SK-N-SH (cell line): Measurements from ENCODE around the gene DNAJC15. TPM values are rescaled to one million over a fixed set of nuclear protein-coding genes. Genes with fewer than 3 reads are reported as not detected.
A peak's percentile ranks its signal among the peaks of the same experiment; 100 is the strongest.

Experiments
- CTCF ChIA-PET: fragments of 300-600, 350-600 bp; formaldehyde crosslinking; extraction: SDS; loops from one replicate; lab custom pipeline; 2021; lab: Yijun Ruan, JAX
- POLR2A ChIA-PET: fragments of 350-600 bp; sonication (Branson Sonifier 250); formaldehyde crosslinking; extraction: SDS; loops from one replicate; lab custom pipeline; 2020; ENCODE audit warnings: antibody characterized with exemption, inconsistent platforms; lab: Yijun Ruan, JAX
- DNase-seq: peaks from one replicate; pipeline ENCODE4 v3.0.0; 2012
- H2AFZ ChIP-seq: fragments of 200-600 bp; sonication (generic); 2 replicates; pipeline ENCODE4 v1.8.1; 2016; ENCODE audit warnings: antibody characterized with exemption, mild to moderate bottlenecking, low read depth
- H3F3A ChIP-seq: fragments of 200-600 bp; sonication (generic); replicated peaks from 2 replicates; pipeline ENCODE3; 2016; ENCODE audit warnings: antibody characterized with exemption, mild to moderate bottlenecking; ENCODE audit not compliant: insufficient read depth
- H3K27ac ChIP-seq, 2 experiments: fragments of 200-500 bp in 1 of 2; fragments of 200-600 bp in 1 of 2; sonication (Bioruptor generic) in 1 of 2; sonication (generic), shearing (Covaris generic) in 1 of 2; 2 replicates each; pipeline versions ENCODE4 v1.5.1 to v1.6.1; 2014 to 2016; ENCODE audit warnings: low read depth in 2 of 2, inconsistent platforms in 1 of 2, low read length in 1 of 2, mild to moderate bottlenecking in 1 of 2, mixed read lengths in 1 of 2
- H3K27me3 ChIP-seq: fragments of 200-600 bp; sonication (generic), shearing (Covaris generic); 2 replicates; pipeline ENCODE4 v1.6.1; 2016; ENCODE audit warnings: mixed run types; ENCODE audit not compliant: insufficient read depth
- H3K36me3 ChIP-seq, 2 experiments: fragments of 200-500 bp in 1 of 2; fragments of 200-600 bp in 1 of 2; sonication (Bioruptor generic) in 1 of 2; sonication (generic) in 1 of 2; replicated peaks in 1 of 2; 2 replicates each; pipeline versions ENCODE3 to v1.5.1; 2014 to 2016; ENCODE audit warnings: low read length in 1 of 2, mild to moderate bottlenecking in 1 of 2; ENCODE audit not compliant: insufficient read depth in 2 of 2, control insufficient read depth in 1 of 2
- H3K4me1 ChIP-seq, 2 experiments: fragments of 200-500 bp in 1 of 2; fragments of 200-600 bp in 1 of 2; sonication (Bioruptor generic) in 1 of 2; sonication (generic), shearing (Covaris generic) in 1 of 2; 2 replicates each; pipeline versions ENCODE4 v1.5.1 to v1.6.1; 2014 to 2016; ENCODE audit warnings: low read depth in 1 of 2, low read length in 1 of 2, mixed run types in 1 of 2; ENCODE audit not compliant: insufficient read depth in 2 of 2, control insufficient read depth in 1 of 2
- H3K4me2 ChIP-seq: fragments of 200-600 bp; sonication (generic), shearing (Covaris generic); 2 replicates; pipeline ENCODE4 v1.6.1; 2017; ENCODE audit warnings: mixed run types
- H3K4me3 ChIP-seq, 2 experiments: fragments of 200-500 bp in 1 of 2; fragments of 200-600 bp in 1 of 2; sonication (Bioruptor generic) in 1 of 2; sonication (generic), shearing (Covaris generic) in 1 of 2; 2 replicates each; pipeline versions ENCODE4 v1.5.1 to v1.8.1; 2014 to 2016; ENCODE audit warnings: low read depth in 2 of 2, inconsistent platforms in 1 of 2, low read length in 1 of 2, mild to moderate bottlenecking in 1 of 2, mixed read lengths in 1 of 2, moderate library complexity in 1 of 2
- H3K79me2 ChIP-seq: fragments of 200-600 bp; sonication (generic); 2 replicates; pipeline ENCODE4 v1.8.1; 2017; ENCODE audit warnings: mild to moderate bottlenecking; ENCODE audit not compliant: insufficient read depth
- H3K9ac ChIP-seq: fragments of 200-600 bp; sonication (generic); 2 replicates; pipeline ENCODE4 v1.6.1; 2017; ENCODE audit warnings: mixed run types
- H3K9me2 ChIP-seq: fragments of 200-600 bp; sonication (generic); 2 replicates; pipeline ENCODE4 v1.6.1; 2017; ENCODE audit warnings: mixed run types
- H3K9me3 ChIP-seq: fragments of 200-600 bp; sonication (generic); 2 replicates; pipeline ENCODE4 v1.6.1; 2017; ENCODE audit warnings: mixed run types, mild to moderate bottlenecking, moderate library complexity
- H4K20me1 ChIP-seq: fragments of 200-600 bp; sonication (generic); 2 replicates; pipeline ENCODE4 v1.6.1; 2017; ENCODE audit warnings: mild to moderate bottlenecking, mixed run types; ENCODE audit not compliant: insufficient read depth
- ELF1 ChIP-seq: IDR thresholded peaks from 2 replicates; pipeline ENCODE4 v1.4.0; 2012
- FOXJ3 ChIP-seq: sonication (generic); formaldehyde crosslinking; IDR thresholded peaks from 2 replicates; pipeline ENCODE4 v1.5.1; 2020; ENCODE audit warnings: mild to moderate bottlenecking, missing genetic modification reagents
- GATA2 ChIP-seq: sonication (generic); formaldehyde crosslinking; IDR thresholded peaks from 2 replicates; pipeline ENCODE4 v1.5.0; 2020; ENCODE audit warnings: mild to moderate bottlenecking, missing genetic modification reagents
- JUND ChIP-seq: IDR thresholded peaks from 2 replicates; pipeline ENCODE4 v1.4.0; 2012
- MEF2A ChIP-seq: IDR thresholded peaks from 2 replicates; pipeline ENCODE4 v1.4.0; 2012; ENCODE audit warnings: low read depth, borderline replicate concordance
- MXI1 ChIP-seq: IDR thresholded peaks from 2 replicates; pipeline ENCODE4 v1.6.1; 2012; ENCODE audit warnings: mild to moderate bottlenecking, low read depth, low read length, improper control_type of control experiment
- NFIC ChIP-seq: IDR thresholded peaks from 2 replicates; pipeline ENCODE4 v1.4.0; 2012; ENCODE audit warnings: borderline replicate concordance
- NRF1 ChIP-seq: IDR thresholded peaks from 2 replicates; pipeline ENCODE4 v1.6.1; 2012; ENCODE audit warnings: low read depth, mild to moderate bottlenecking, low read length
- TAF1 ChIP-seq: IDR thresholded peaks from 2 replicates; pipeline ENCODE4 v1.6.1; 2012; ENCODE audit warnings: low read depth, mild to moderate bottlenecking, low read length, moderate library complexity, borderline replicate concordance
- TEAD4 ChIP-seq: IDR thresholded peaks from 2 replicates; pipeline ENCODE4 v1.4.0; 2012; ENCODE audit warnings: mild to moderate bottlenecking, borderline replicate concordance; ENCODE audit not compliant: insufficient read depth
- USF2 ChIP-seq: fragments of 150-350 bp; IDR thresholded peaks from 2 replicates; pipeline ENCODE4 v1.6.1; 2017; ENCODE audit warnings: antibody characterized with exemption, low read length, low read depth, borderline replicate concordance
- ZBTB33 ChIP-seq: IDR thresholded peaks from 2 replicates; pipeline ENCODE4 v1.4.0; 2012; ENCODE audit warnings: low read depth, borderline replicate concordance
- WGBS: methylation state at CpG from one replicate; pipeline ENCODE4 v1.1.6; 2017; ENCODE audit warnings: low lambda C conversion rate; 5-methylcytosine and 5-hydroxymethylcytosine counted together
- polyA plus RNA-seq, 3 experiments: library from polyadenylated mRNA; depleted of rRNA; stranded (reverse); fragments of >200 nt; gene quantifications; 2 replicates each; pipeline ENCODE4 v1.2.3, GENCODE V29; 2012
- TF ChIP-seq, protein P1 (sequence below): IDR thresholded peaks from 2 replicates; pipeline ENCODE4 v1.4.0; 2012; ENCODE audit warnings: low read depth
- TF ChIP-seq, protein P2 (sequence below): fragments of 200-600 bp; sonication (generic); IDR thresholded peaks from 2 replicates; pipeline ENCODE4 v1.6.1; 2017; ENCODE audit warnings: antibody characterized with exemption, mild to moderate bottlenecking, moderate library complexity

DNAJC15 gene
- polyA plus RNA-seq, 1 of the 3 experiments (the other 2 are of a cell fraction), result 18.4 TPM

DNA sequence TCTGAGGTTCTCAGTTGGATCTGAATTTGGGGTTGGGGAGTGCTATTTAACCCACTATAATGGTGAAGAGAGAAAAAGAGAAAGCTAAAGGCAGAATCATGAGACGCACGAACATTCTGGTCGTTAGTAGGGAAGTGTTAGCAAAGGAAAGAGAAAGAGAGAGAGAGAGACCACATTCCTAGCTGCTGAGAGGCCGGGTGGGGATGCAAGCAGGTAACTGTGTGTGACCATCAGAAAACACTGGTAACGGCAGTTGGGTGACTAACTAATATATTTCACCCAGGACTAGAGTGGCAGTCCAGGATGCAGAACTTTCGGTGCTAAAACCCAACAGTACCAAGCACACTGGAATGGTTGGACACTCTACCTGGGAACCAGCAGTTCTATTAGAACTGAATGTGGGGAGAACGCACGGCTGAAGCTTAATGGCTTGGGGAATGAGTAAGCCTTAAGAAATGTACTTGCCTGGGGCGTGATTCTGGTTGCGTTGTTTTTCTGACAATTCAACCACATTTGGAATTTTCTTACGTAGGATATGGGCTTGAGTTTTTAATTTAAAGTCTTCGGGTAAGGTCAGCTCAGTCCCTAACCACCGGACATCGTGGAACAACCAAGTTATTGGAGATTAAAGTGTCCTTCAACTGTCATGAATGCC lies 130.2 kb downstream of the DNAJC15 start:
- CTCF ChIA-PET, result interaction anchor here (1.0 kb wide), 2 partner anchors 12 to 184 kb away, joined by 3 read pairs; no protein-coding TSS in a partner anchor
- WGBS, result 80% methylated on average over 14 of the region's 14 CpGs
- no peaks in the 10 kb centered on the region for H3K9me2 ChIP-seq

GRCh38 chr13:43154156-43154651 lies 130.8 kb downstream of the DNAJC15 start:
- POLR2A ChIA-PET, result no interaction called here

More for the DNA sequence above, 130.2 kb downstream of the DNAJC15 start:
- no peak overlapping the region for H2AFZ ChIP-seq
- no peaks in the 10 kb centered on the region for H3K9me3 ChIP-seq
- H4K20me1 ChIP-seq, result no peaks in the 10 kb centered on the region
- TF ChIP-seq TEAD4 (no peak), NFIC (no peak), FOXJ3 (CRISPR knock-in tag) (no peak)
- no peaks in the 10 kb centered on the region for H3K79me2 ChIP-seq
- H3K27ac ChIP-seq, result no peak overlapping the region
- H3K9ac ChIP-seq, result no peak overlapping the region
- POLR2A ChIA-PET, result no interaction called here
- 0 out of 4 replicates have a peak, but pooled peaks cover 0 to under 1% of the 10 kb centered on the region in 2 experiments for H3K4me1 ChIP-seq
- no peak for DNase-seq
- no peaks in the 10 kb centered on the region for H3F3A ChIP-seq
- no peak overlapping the region for H3K4me2 ChIP-seq
- H3K27me3 ChIP-seq, result no peaks in the 10 kb centered on the region
- no peaks in the 10 kb centered on the region for H3K36me3 ChIP-seq
- H3K4me3 ChIP-seq, result no peak overlapping the region

GRCh38 chr13:43154839-43155238 lies 131.5 kb downstream of the DNAJC15 start:
- CTCF ChIA-PET, result interaction anchor here (1.2 kb wide), 1 partner anchor 200 kb away, joined by 3 read pairs; no protein-coding TSS in a partner anchor

More at GRCh38 chr13:43154156-43154651, 130.8 kb downstream of the DNAJC15 start:
- Histone ChIP-seq H3K9me3 (no peaks in the 10 kb centered on the region), H3K36me3 (no peaks in the 10 kb centered on the region), H3K4me3 (no peak overlapping the region), H3K4me1 (peaks cover 0 to 5% of the 10 kb centered on the region in 2 experiments; a peak in 1 of 4 replicates), H3K27me3 (no peaks in the 10 kb centered on the region), H3F3A (no peaks in the 10 kb centered on the region), H3K79me2 (no peaks in the 10 kb centered on the region), H2AFZ (no peak overlapping the region), H3K9me2 (no peaks in the 10 kb centered on the region), H4K20me1 (no peaks in the 10 kb centered on the region), H3K27ac (no peak overlapping the region), H3K9ac (no peak overlapping the region), H3K4me2 (no peak overlapping the region)
- DNase-seq, result no peak
- CTCF ChIA-PET, result interaction anchor here (1.0 to 1.2 kb wide), 2 partner anchors 184 to 200 kb away, joined by 3 read pairs; no protein-coding TSS in a partner anchor
- peak; percentile 53 for TF ChIP-seq GATA2 (CRISPR knock-in tag)
- TF ChIP-seq MEF2A, result no peak
- WGBS, result 40% methylated on average over 5 of the region's 5 CpGs

More at GRCh38 chr13:43154839-43155238, 131.5 kb downstream of the DNAJC15 start:
- no peak overlapping the region for H2AFZ ChIP-seq
- H3K79me2 ChIP-seq, result no peaks in the 10 kb centered on the region
- no peak overlapping the region for H3K4me2 ChIP-seq
- H3F3A ChIP-seq, result no peaks in the 10 kb centered on the region
- no peaks in the 10 kb centered on the region for H3K9me3 ChIP-seq
- WGBS, result 98% methylated on average over 3 of the region's 3 CpGs
- H3K4me3 ChIP-seq, result no peak overlapping the region
- POLR2A ChIA-PET, result no interaction called here
- no peak for DNase-seq
- no peaks in the 10 kb centered on the region for H4K20me1 ChIP-seq
- H3K9ac ChIP-seq, result no peak overlapping the region
- no peak for TF ChIP-seq TAF1
- no peak for TF ChIP-seq MXI1
- TF ChIP-seq, protein P1, sequence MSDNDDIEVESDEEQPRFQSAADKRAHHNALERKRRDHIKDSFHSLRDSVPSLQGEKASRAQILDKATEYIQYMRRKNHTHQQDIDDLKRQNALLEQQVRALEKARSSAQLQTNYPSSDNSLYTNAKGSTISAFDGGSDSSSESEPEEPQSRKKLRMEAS, result no peak
- TF ChIP-seq, protein P2, sequence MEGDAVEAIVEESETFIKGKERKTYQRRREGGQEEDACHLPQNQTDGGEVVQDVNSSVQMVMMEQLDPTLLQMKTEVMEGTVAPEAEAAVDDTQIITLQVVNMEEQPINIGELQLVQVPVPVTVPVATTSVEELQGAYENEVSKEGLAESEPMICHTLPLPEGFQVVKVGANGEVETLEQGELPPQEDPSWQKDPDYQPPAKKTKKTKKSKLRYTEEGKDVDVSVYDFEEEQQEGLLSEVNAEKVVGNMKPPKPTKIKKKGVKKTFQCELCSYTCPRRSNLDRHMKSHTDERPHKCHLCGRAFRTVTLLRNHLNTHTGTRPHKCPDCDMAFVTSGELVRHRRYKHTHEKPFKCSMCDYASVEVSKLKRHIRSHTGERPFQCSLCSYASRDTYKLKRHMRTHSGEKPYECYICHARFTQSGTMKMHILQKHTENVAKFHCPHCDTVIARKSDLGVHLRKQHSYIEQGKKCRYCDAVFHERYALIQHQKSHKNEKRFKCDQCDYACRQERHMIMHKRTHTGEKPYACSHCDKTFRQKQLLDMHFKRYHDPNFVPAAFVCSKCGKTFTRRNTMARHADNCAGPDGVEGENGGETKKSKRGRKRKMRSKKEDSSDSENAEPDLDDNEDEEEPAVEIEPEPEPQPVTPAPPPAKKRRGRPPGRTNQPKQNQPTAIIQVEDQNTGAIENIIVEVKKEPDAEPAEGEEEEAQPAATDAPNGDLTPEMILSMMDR, result no peak
- no peak for TF ChIP-seq ZBTB33
- no peak for TF ChIP-seq ELF1
- TF ChIP-seq JUND, result no peak
- TF ChIP-seq NRF1, result no peak
- no peak for TF ChIP-seq FOXJ3 (CRISPR knock-in tag)
- TF ChIP-seq GATA2 (CRISPR knock-in tag), result no peak
- TF ChIP-seq USF2, result no peak
- H3K36me3 ChIP-seq, result no peaks in the 10 kb centered on the region
- no peak overlapping the region for H3K27ac ChIP-seq
- H3K9me2 ChIP-seq, result no peaks in the 10 kb centered on the region
- H3K27me3 ChIP-seq, result no peaks in the 10 kb centered on the region
- H3K4me1 ChIP-seq, result peaks cover 0 to 5% of the 10 kb centered on the region in 2 experiments; a peak in 1 of 4 replicates
